NCI-H2196 (cell line): ENCODE results near the gene PARVG.
"Not testable (repeated sequence)": the region's sequence is repeated elsewhere in the genome, so short reads cannot be mapped to it uniquely, and the experiment has no call there.

Experiments used
- DNase-seq: peaks from one replicate; lab custom pipeline; 2025; ENCODE audit not compliant: unreplicated experiment; lab: John Stamatoyannopoulos, UW

Gene PARVG

GRCh38 chr22:44234372-44234771 lies 53.6 kb downstream of the PARVG start:
- not testable (repeated sequence) for DNase-seq

- no peak for DNase-seq
Measured at GRCh38 chr22:44237290-44237689, 56.6 kb downstream of the PARVG start.

GRCh38 chr22:44241121-44241520 lies 60.4 kb downstream of the PARVG start:
- not testable (repeated sequence) for DNase-seq

GRCh38 chr22:44242946-44243724 lies 62.4 kb downstream of the PARVG start:
- no peak for DNase-seq

GRCh38 chr22:44243761-44244160 lies 63.0 kb downstream of the PARVG start:
- no peak for DNase-seq

GRCh38 chr22:44244265-44244822 lies 63.6 kb downstream of the PARVG start:
- DNase-seq, result no peak

GRCh38 chr22:44245438-44245837 lies 64.7 kb downstream of the PARVG start:
- no peak for DNase-seq

- DNase-seq, result no peak
Measured at GRCh38 chr22:44245867-44246266, 65.1 kb downstream of the PARVG start.

GRCh38 chr22:44246615-44247326 lies 66.0 kb downstream of the PARVG start:
- DNase-seq, result no peak

- DNase-seq, result no peak
Measured at GRCh38 chr22:44247346-44247745, 66.6 kb downstream of the PARVG start.

GRCh38 chr22:44247923-44248892 lies 67.5 kb downstream of the PARVG start:
- DNase-seq, result no peak

GRCh38 chr22:44248926-44249325 lies 68.2 kb downstream of the PARVG start:
- no peak for DNase-seq

- DNase-seq, result no peak
Measured at GRCh38 chr22:44249376-44250147, 68.8 kb downstream of the PARVG start.

GRCh38 chr22:44254811-44255210 lies 74.1 kb downstream of the PARVG start:
- DNase-seq, result no peak

GRCh38 chr22:44256085-44256484 lies 75.4 kb downstream of the PARVG start:
- DNase-seq, result no peak

- DNase-seq, result no peak
Measured at GRCh38 chr22:44256556-44257485, 76.1 kb downstream of the PARVG start.
